SK-N-SH (cell line): ENCODE measurements around the gene ADCY7.

Source experiments
- CHD2 ChIP-seq: fragments of 150-350 bp; IDR thresholded peaks from 2 replicates; pipeline ENCODE4 v1.6.1; 2018; ENCODE audit warnings: low read length; ENCODE audit not compliant: partially characterized antibody
- CTCF ChIP-seq: fragments of 200-600 bp; sonication (generic); IDR thresholded peaks from 2 replicates; pipeline ENCODE4 v1.6.1; 2017; ENCODE audit warnings: antibody characterized with exemption, mild to moderate bottlenecking, moderate library complexity
- ELF1 ChIP-seq: IDR thresholded peaks from 2 replicates; pipeline ENCODE4 v1.4.0; 2012
- EP300 ChIP-seq, 2 experiments: IDR thresholded peaks; 2 replicates each; pipeline versions ENCODE4 v1.4.0 to v1.6.1; 2012; ENCODE audit warnings: borderline replicate concordance in 1 of 2, low read depth in 1 of 2, low read length in 1 of 2
- GABPA ChIP-seq: IDR thresholded peaks from 2 replicates; pipeline ENCODE4 v1.4.0; 2012; ENCODE audit warnings: low read depth, mild to moderate bottlenecking
- MXI1 ChIP-seq: IDR thresholded peaks from 2 replicates; pipeline ENCODE4 v1.6.1; 2012; ENCODE audit warnings: mild to moderate bottlenecking, low read depth, low read length, improper control_type of control experiment
- POLR2AphosphoS5 ChIP-seq: IDR thresholded peaks from 2 replicates; pipeline ENCODE4 v1.6.1; 2012; ENCODE audit warnings: low read depth, low read length
- RAD21 ChIP-seq: IDR thresholded peaks from 2 replicates; pipeline ENCODE4 v1.6.1; 2012; ENCODE audit warnings: mild to moderate bottlenecking, low read length
- TAF1 ChIP-seq: IDR thresholded peaks from 2 replicates; pipeline ENCODE4 v1.6.1; 2012; ENCODE audit warnings: low read depth, mild to moderate bottlenecking, low read length, moderate library complexity, borderline replicate concordance
- USF2 ChIP-seq: fragments of 150-350 bp; IDR thresholded peaks from 2 replicates; pipeline ENCODE4 v1.6.1; 2017; ENCODE audit warnings: antibody characterized with exemption, low read length, low read depth, borderline replicate concordance

GRCh38 chr16:50296807-50297206, 30.5 kb downstream of the ADCY7 start:
- no peak for TF ChIP-seq USF2
- TF ChIP-seq TAF1 = no peak
- no peak for TF ChIP-seq CTCF
- TF ChIP-seq ELF1 = no peak
- no peak for TF ChIP-seq MXI1
- TF ChIP-seq CHD2 = no peak
- TF ChIP-seq EP300 (IDR thresholded peaks at IDR 0.05; ENCODE audit: borderline replicate concordance in 1 of 2, low read depth in 1 of 2, low read length in 1 of 2) = no peak
- TF ChIP-seq RAD21 = no peak
- TF ChIP-seq POLR2AphosphoS5 = no peak
- TF ChIP-seq GABPA = no peak
